ENCODE data around the gene PRR12.
"Not testable (repeated sequence)": the region's sequence is repeated elsewhere in the genome, so short reads cannot be mapped to it uniquely, and the experiment has no call there.

PRR12 gene

GRCh38 chr19:49632576-49632975 lies 41.6 kb downstream of the PRR12 start:
- Histone ChIP-seq H3K27ac (no peak overlapping the region), H3K27me3 (no peaks in the 10 kb centered on the region), H3K4me1 (peaks cover 0 to 33% (median 18%) of the 10 kb centered on the region in 4 donors), H3K4me3 (no peak overlapping the region), H3K36me3 (peaks cover 12 to 30% (median 22%) of the 10 kb centered on the region in 3 donors), H3K9me3 (no peaks in the 10 kb centered on the region)
- TF ChIP-seq CTCF (IDR thresholded peaks at IDR 0.05), result no peak
- intact Hi-C loops (cut with DNase I; ENCODE audit: low total_unique reads), result no loop called here
- no peak for DNase-seq

- H3K27me3 ChIP-seq; H3K4me3 ChIP-seq; intact Hi-C loops (cut with DNase I; ENCODE audit: low total_unique reads); H3K27ac ChIP-seq; DNase-seq; H3K9me3 ChIP-seq: not testable (repeated sequence)
- peaks cover 0 to 40% (median 20%) of the 10 kb centered on the region in 4 donors for H3K4me1 ChIP-seq
- peaks cover 12 to 25% (median 22%) of the 10 kb centered on the region in 3 donors for H3K36me3 ChIP-seq
Observed at GRCh38 chr19:49633273-49633672, 42.3 kb downstream of the PRR12 start.

GRCh38 chr19:49635530-49636232 lies 44.7 kb downstream of the PRR12 start:
- no peak for DNase-seq
- no peak overlapping the region for H3K4me3 ChIP-seq
- no peak for TF ChIP-seq CTCF (IDR thresholded peaks at IDR 0.05)
- H3K27me3 ChIP-seq, result no peaks in the 10 kb centered on the region
- no peak overlapping the region for H3K27ac ChIP-seq
- H3K36me3 ChIP-seq, result peaks cover 12 to 25% (median 22%) of the 10 kb centered on the region in 3 donors
- H3K9me3 ChIP-seq, result no peaks in the 10 kb centered on the region
- intact Hi-C loops (cut with DNase I; ENCODE audit: low total_unique reads), result loop anchor here (2.0 kb wide), 1 partner anchor 43 kb away; no protein-coding TSS in a partner anchor
- H3K4me1 ChIP-seq, result peaks cover 0 to 42% (median 19%) of the 10 kb centered on the region in 4 donors

GRCh38 chr19:49636233-49636932 lies 45.4 kb downstream of the PRR12 start:
- TF ChIP-seq CTCF (IDR thresholded peaks at IDR 0.05), result no peak
- no peak for DNase-seq
- Histone ChIP-seq H3K9me3 (no peaks in the 10 kb centered on the region), H3K27ac (peak overlapping the region; percentile 18 to 38), H3K27me3 (no peaks in the 10 kb centered on the region), H3K4me1 (peaks cover 0 to 38% (median 18%) of the 10 kb centered on the region in 4 donors), H3K36me3 (peaks cover 12 to 25% (median 22%) of the 10 kb centered on the region in 3 donors), H3K4me3 (no peak overlapping the region)
- intact Hi-C loops (cut with DNase I; ENCODE audit: low total_unique reads), result loop anchor here (2.0 kb wide), 1 partner anchor 44 kb away; no protein-coding TSS in a partner anchor

- Histone ChIP-seq H3K9me3 (no peaks in the 10 kb centered on the region), H3K36me3 (peaks cover 12 to 25% (median 22%) of the 10 kb centered on the region in 3 donors), H3K27ac (peak overlapping the region; percentile 93 to 97), H3K4me3 (peak overlapping the region; percentile 92 to 99), H3K4me1 (peaks cover 0 to 44% (median 22%) of the 10 kb centered on the region in 4 donors), H3K27me3 (no peaks in the 10 kb centered on the region)
- DNase-seq, result peak; percentile 94 to 98
- TF ChIP-seq CTCF (IDR thresholded peaks at IDR 0.05), result no peak
- intact Hi-C loops (cut with DNase I; ENCODE audit: low total_unique reads), result loop anchor here (2.0 kb wide), 1 partner anchor 45 kb away; no protein-coding TSS in a partner anchor
Observed at GRCh38 chr19:49637821-49638738, 47.1 kb downstream of the PRR12 start.
